Activated T-helper 2 cell treated with anti-CD3 and anti-CD28 coated beads, Interferon-gamma antibody, Interleukin-2, Interleukin-4, amounts not matched to agents 10 μg/mL and 5 μg/mL and 100 μg/mL, durations not matched to agents 14 hours and 24 hours and 36 hours (primary cell): ENCODE data around the gene CHMP2B. TPM values are rescaled to one million over a fixed set of nuclear protein-coding genes. Genes with fewer than 3 reads are reported as not detected.

Source experiments
- DNase-seq: peaks from one replicate; pipeline ENCODE4 v3.0.0; 2021; ENCODE audit warnings: low spot score
- H3K27ac Mint-ChIP-seq: one replicate; pipeline ENCODE4 v1.8.0; 2021; ENCODE audit warnings: mixed read lengths
- H3K27me3 Mint-ChIP-seq: one replicate; pipeline ENCODE4 v1.8.0; 2021; ENCODE audit warnings: low read depth, mixed read lengths
- H3K36me3 Mint-ChIP-seq: one replicate; pipeline ENCODE4 v1.8.0; 2021; ENCODE audit warnings: low read depth, mixed read lengths
- H3K4me1 Mint-ChIP-seq: one replicate; pipeline ENCODE4 v1.8.0; 2021; ENCODE audit warnings: low read depth, mixed read lengths
- H3K4me3 Mint-ChIP-seq: one replicate; pipeline ENCODE4 v1.8.0; 2021; ENCODE audit warnings: low read depth, mild to moderate bottlenecking, moderate library complexity, mixed read lengths
- H3K9me3 Mint-ChIP-seq: one replicate; pipeline ENCODE4 v1.8.0; 2021; ENCODE audit warnings: mixed read lengths
- intact Hi-C: fragments of 100-400 bp; cut with micrococcal nuclease; formaldehyde crosslinking; loops from one replicate; pipeline ENCODE4 v1.15.1; 2023
- total RNA-seq: library from RNA; stranded (reverse); gene quantifications from 2 replicates; pipeline ENCODE4 v1.2.3, GENCODE V29; 2022

CHMP2B gene
- total RNA-seq: 25.0 and 25.2 TPM in 2 replicates

GRCh38 chr3:87227104-87227834 lies at the start of gene CHMP2B:
Gene CHMP2B, plus strand, starts transcription at chr3:87227309. Its CDS starts 214 bp downstream, at chr3:87227523.
- H3K9me3 Mint-ChIP-seq: peaks cover 4% of the 10 kb centered on the region
- H3K36me3 Mint-ChIP-seq: peaks cover 13% of the 10 kb centered on the region
- peak within 1 kb of the TSS; percentile 100 for H3K4me3 Mint-ChIP-seq
- peak; percentile 88 for DNase-seq
- peaks cover 22% of the 10 kb centered on the region for H3K4me1 Mint-ChIP-seq
- H3K27ac Mint-ChIP-seq: peak within 1 kb of the TSS; percentile 96
- peaks cover 15% of the 10 kb centered on the region for H3K27me3 Mint-ChIP-seq
- intact Hi-C loops: loop anchor here (1.0 to 5.0 kb wide), 2 partner anchors 45 to 922 kb away; partner anchors contain the start of gene C3orf38

- H3K27me3 Mint-ChIP-seq: peaks cover 3% of the 10 kb centered on the region
- no peak overlapping the region for H3K4me3 Mint-ChIP-seq
- no peaks in the 10 kb centered on the region for H3K9me3 Mint-ChIP-seq
- DNase-seq: no peak
- no peak overlapping the region for H3K27ac Mint-ChIP-seq
- H3K36me3 Mint-ChIP-seq: no peaks in the 10 kb centered on the region
- H3K4me1 Mint-ChIP-seq: no peaks in the 10 kb centered on the region
- intact Hi-C loops: no loop called here
Observed at GRCh38 chr3:87179642-87180041, 47.5 kb upstream of the CHMP2B start.

GRCh38 chr3:87181551-87181950 lies 45.6 kb upstream of the CHMP2B start:
- intact Hi-C loops: no loop called here
- no peak overlapping the region for H3K27ac Mint-ChIP-seq
- H3K4me3 Mint-ChIP-seq: no peak overlapping the region
- H3K9me3 Mint-ChIP-seq: no peaks in the 10 kb centered on the region
- no peaks in the 10 kb centered on the region for H3K4me1 Mint-ChIP-seq
- no peaks in the 10 kb centered on the region for H3K36me3 Mint-ChIP-seq
- H3K27me3 Mint-ChIP-seq: peaks cover 3% of the 10 kb centered on the region
- no peak for DNase-seq

GRCh38 chr3:87182023-87182422 lies 45.1 kb upstream of the CHMP2B start:
- intact Hi-C loops: no loop called here
- H3K4me1 Mint-ChIP-seq: no peaks in the 10 kb centered on the region
- no peak overlapping the region for H3K27ac Mint-ChIP-seq
- no peaks in the 10 kb centered on the region for H3K36me3 Mint-ChIP-seq
- DNase-seq: no peak
- peaks cover 3% of the 10 kb centered on the region for H3K27me3 Mint-ChIP-seq
- no peaks in the 10 kb centered on the region for H3K9me3 Mint-ChIP-seq
- H3K4me3 Mint-ChIP-seq: no peak overlapping the region

- Mint-ChIP-seq H3K4me3 (no peak overlapping the region), H3K27ac (no peak overlapping the region), H3K4me1 (no peaks in the 10 kb centered on the region), H3K27me3 (peaks cover 4% of the 10 kb centered on the region), H3K9me3 (no peaks in the 10 kb centered on the region), H3K36me3 (no peaks in the 10 kb centered on the region)
- DNase-seq: no peak
- intact Hi-C loops: no loop called here
Observed at GRCh38 chr3:87186608-87187159, 40.4 kb upstream of the CHMP2B start.

GRCh38 chr3:87191175-87191574 lies 35.9 kb upstream of the CHMP2B start:
- H3K36me3 Mint-ChIP-seq: no peaks in the 10 kb centered on the region
- intact Hi-C loops: no loop called here
- no peak overlapping the region for H3K27ac Mint-ChIP-seq
- no peaks in the 10 kb centered on the region for H3K4me1 Mint-ChIP-seq
- no peak overlapping the region for H3K4me3 Mint-ChIP-seq
- H3K9me3 Mint-ChIP-seq: no peaks in the 10 kb centered on the region
- peaks cover 1% of the 10 kb centered on the region for H3K27me3 Mint-ChIP-seq
- DNase-seq: no peak

- no peaks in the 10 kb centered on the region for H3K4me1 Mint-ChIP-seq
- H3K27me3 Mint-ChIP-seq: peaks cover 1% of the 10 kb centered on the region
- H3K4me3 Mint-ChIP-seq: no peak overlapping the region
- intact Hi-C loops: no loop called here
- H3K36me3 Mint-ChIP-seq: no peaks in the 10 kb centered on the region
- no peak overlapping the region for H3K27ac Mint-ChIP-seq
- peaks cover 4% of the 10 kb centered on the region for H3K9me3 Mint-ChIP-seq
- DNase-seq: no peak
Observed at GRCh38 chr3:87191641-87192040, 35.5 kb upstream of the CHMP2B start.

- peaks cover 4% of the 10 kb centered on the region for H3K9me3 Mint-ChIP-seq
- intact Hi-C loops: no loop called here
- no peaks in the 10 kb centered on the region for H3K36me3 Mint-ChIP-seq
- H3K4me1 Mint-ChIP-seq: no peaks in the 10 kb centered on the region
- no peak overlapping the region for H3K4me3 Mint-ChIP-seq
- DNase-seq: no peak
- no peaks in the 10 kb centered on the region for H3K27me3 Mint-ChIP-seq
- H3K27ac Mint-ChIP-seq: no peak overlapping the region
Observed at GRCh38 chr3:87196879-87197278, 30.2 kb upstream of the CHMP2B start.

- DNase-seq: no peak
- intact Hi-C loops: no loop called here
- Mint-ChIP-seq H3K4me1 (no peaks in the 10 kb centered on the region), H3K36me3 (no peaks in the 10 kb centered on the region), H3K27me3 (no peaks in the 10 kb centered on the region), H3K4me3 (no peak overlapping the region), H3K9me3 (peaks cover 4% of the 10 kb centered on the region), H3K27ac (no peak overlapping the region)
Observed at GRCh38 chr3:87197531-87197930, 29.6 kb upstream of the CHMP2B start.

- intact Hi-C loops: no loop called here
- no peak overlapping the region for H3K4me3 Mint-ChIP-seq
- H3K4me1 Mint-ChIP-seq: no peaks in the 10 kb centered on the region
- H3K27ac Mint-ChIP-seq: no peak overlapping the region
- DNase-seq: no peak
- H3K27me3 Mint-ChIP-seq: no peaks in the 10 kb centered on the region
- H3K36me3 Mint-ChIP-seq: no peaks in the 10 kb centered on the region
- peaks cover 4% of the 10 kb centered on the region for H3K9me3 Mint-ChIP-seq
Observed at GRCh38 chr3:87198774-87199173, 28.3 kb upstream of the CHMP2B start.

GRCh38 chr3:87199628-87200027 lies 27.5 kb upstream of the CHMP2B start:
- no peaks in the 10 kb centered on the region for H3K4me1 Mint-ChIP-seq
- H3K4me3 Mint-ChIP-seq: no peak overlapping the region
- no peak overlapping the region for H3K27ac Mint-ChIP-seq
- H3K27me3 Mint-ChIP-seq: no peaks in the 10 kb centered on the region
- intact Hi-C loops: no loop called here
- H3K36me3 Mint-ChIP-seq: no peaks in the 10 kb centered on the region
- no peak for DNase-seq
- peaks cover 4% of the 10 kb centered on the region for H3K9me3 Mint-ChIP-seq

GRCh38 chr3:87200060-87200647 lies 27.0 kb upstream of the CHMP2B start:
- Mint-ChIP-seq H3K36me3 (no peaks in the 10 kb centered on the region), H3K4me1 (no peaks in the 10 kb centered on the region), H3K27me3 (peaks cover 1% of the 10 kb centered on the region), H3K4me3 (no peak overlapping the region), H3K27ac (no peak overlapping the region), H3K9me3 (peaks cover 4% of the 10 kb centered on the region)
- intact Hi-C loops: no loop called here
- no peak for DNase-seq

- no peak overlapping the region for H3K4me3 Mint-ChIP-seq
- H3K36me3 Mint-ChIP-seq: no peaks in the 10 kb centered on the region
- DNase-seq: no peak
- H3K27me3 Mint-ChIP-seq: peaks cover 1% of the 10 kb centered on the region
- no peaks in the 10 kb centered on the region for H3K4me1 Mint-ChIP-seq
- H3K9me3 Mint-ChIP-seq: no peaks in the 10 kb centered on the region
- intact Hi-C loops: no loop called here
- no peak overlapping the region for H3K27ac Mint-ChIP-seq
Observed at GRCh38 chr3:87201727-87202126, 25.4 kb upstream of the CHMP2B start.
